A673 (cell line): ENCODE data around the gene TMEM108. TPM values are rescaled to one million over a fixed set of nuclear protein-coding genes. Genes with fewer than 3 reads are reported as not detected.

Experiments
- BruUV-seq: library from RNA; stranded (reverse); fragments of 400-500 nt; replicated peaks from 2 replicates; lab custom pipeline; 2021; lab: Mats Ljungman, UMichigan
- CTCF ChIA-PET: fragments of 300-600 bp; sonication (Branson Sonifier 250); formaldehyde crosslinking; loops from one replicate; lab custom pipeline; 2022; ENCODE audit warnings: antibody characterized with exemption; lab: Charles Lee
- POLR2A ChIA-PET: fragments of 300-600 bp; sonication (Branson Sonifier 250); formaldehyde crosslinking; loops from one replicate; lab custom pipeline; 2022; ENCODE audit warnings: antibody characterized with exemption; ENCODE audit not compliant: low non-redundant PET; lab: Charles Lee
- DNase-seq: peaks from one replicate; pipeline ENCODE4 v3.0.0-alpha.2; 2015; ENCODE audit warnings: low spot score
- H3K27ac ChIP-seq: fragments of 200-600 bp; sonication (generic); 2 replicates; pipeline ENCODE4 v1.5.1; 2016; ENCODE audit warnings: mixed run types, low read depth, mild to moderate bottlenecking, mixed read lengths, antibody characterized with exemption, low read length; ENCODE audit not compliant: poor library complexity, severe bottlenecking
- H3K27me3 ChIP-seq: fragments of 200-600 bp; sonication (generic); replicated peaks from 2 replicates; pipeline ENCODE4 v1.6.1; 2017; ENCODE audit warnings: mixed run types, low read depth, mild to moderate bottlenecking, mixed read lengths, antibody characterized with exemption, low read length; ENCODE audit not compliant: insufficient read depth, poor library complexity
- H3K36me3 ChIP-seq: fragments of 200-600 bp; sonication (generic); 2 replicates; pipeline ENCODE4 v1.6.1; 2016; ENCODE audit warnings: mixed run types, mild to moderate bottlenecking, mixed read lengths, antibody characterized with exemption, low read length; ENCODE audit not compliant: insufficient read depth, poor library complexity, severe bottlenecking
- H3K4me1 ChIP-seq: fragments of 200-600 bp; sonication (generic); 2 replicates; pipeline ENCODE4 v1.6.1; 2017; ENCODE audit warnings: mixed run types, mild to moderate bottlenecking, mixed read lengths, antibody characterized with exemption, low read length; ENCODE audit not compliant: insufficient read depth, poor library complexity, severe bottlenecking
- H3K4me3 ChIP-seq: fragments of 200-600 bp; sonication (generic); 2 replicates; pipeline ENCODE4 v1.5.1; 2016; ENCODE audit warnings: low read depth, mixed run types, mild to moderate bottlenecking, mixed read lengths, low read length; ENCODE audit not compliant: poor library complexity, severe bottlenecking
- H3K9me3 ChIP-seq: fragments of 200-600 bp; sonication (generic); 2 replicates; pipeline ENCODE4 v1.6.1; 2016; ENCODE audit warnings: mixed run types, low read depth, mild to moderate bottlenecking, mixed read lengths, antibody characterized with exemption, low read length; ENCODE audit not compliant: poor library complexity, severe bottlenecking
- EZH2 ChIP-seq: fragments of 200-600 bp; sonication (generic); IDR thresholded peaks from 2 replicates; pipeline ENCODE4 v1.6.1; 2017; ENCODE audit warnings: borderline replicate concordance, low read depth, mild to moderate bottlenecking, mixed read lengths, antibody characterized with exemption, low read length; ENCODE audit not compliant: poor library complexity, severe bottlenecking
- intact Hi-C: fragments of 100-400 bp; cut with micrococcal nuclease; formaldehyde crosslinking; loops from one replicate; pipeline ENCODE4 v1.10.0; 2022; ENCODE audit not compliant: unreplicated experiment
- total RNA-seq: library from RNA; stranded (reverse); gene quantifications from 2 replicates; pipeline ENCODE4 v1.2.3, GENCODE V29; 2021
- TF ChIP-seq, protein P1 (sequence below): fragments of 300-800, 200-600 bp; sonication (generic); conservative IDR thresholded peaks from 2 replicates; pipeline ENCODE4 v1.5.1; 2017; ENCODE audit warnings: low read depth, mild to moderate bottlenecking, antibody characterized with exemption, low read length, moderate library complexity, mixed read lengths

The TMEM108 gene
- total RNA-seq, 1 experiment from 2014 or later = 0.30 TPM

DNA sequence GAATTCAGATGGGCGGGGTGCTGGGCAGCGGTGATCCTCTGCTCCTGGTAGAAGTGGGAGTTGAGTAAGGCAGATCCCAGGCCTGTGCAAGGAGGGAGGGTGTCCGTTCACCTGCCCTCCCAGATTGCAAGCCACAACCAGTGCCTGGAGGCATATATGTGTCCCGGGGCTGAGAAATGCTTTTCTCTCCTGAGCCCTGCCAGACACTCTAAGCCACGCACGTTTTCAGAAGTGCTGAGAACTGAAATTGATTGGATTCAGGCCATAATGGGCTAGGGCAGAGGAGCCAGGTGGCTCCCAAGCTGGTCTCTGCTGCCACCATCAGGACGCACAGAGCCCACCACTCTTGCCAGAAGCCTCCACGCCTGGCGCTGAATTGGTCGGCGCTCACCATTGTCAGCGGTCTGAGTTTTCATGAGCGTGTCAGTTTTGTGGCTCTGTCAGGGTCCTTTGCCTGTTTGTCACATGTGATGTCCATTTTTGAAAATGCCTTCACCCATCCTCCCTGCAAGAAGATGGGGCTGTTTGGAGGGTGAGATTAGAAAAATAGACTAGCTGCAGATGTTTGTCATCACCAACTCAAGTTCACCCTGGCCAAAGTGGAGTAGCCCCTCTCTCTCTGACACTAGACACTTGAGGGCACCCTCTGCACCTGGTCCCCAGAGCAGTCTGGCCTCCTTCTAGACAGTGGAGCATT lies 346.3 kb downstream of the TMEM108 start:
- Histone ChIP-seq H3K27ac (no peak overlapping the region), H3K4me1 (no peaks in the 10 kb centered on the region), H3K9me3 (no peaks in the 10 kb centered on the region), H3K27me3 (no peaks in the 10 kb centered on the region), H3K4me3 (no peak overlapping the region), H3K36me3 (no peaks in the 10 kb centered on the region)
- intact Hi-C loops = loop anchor here (1.0 to 5.0 kb wide), 3 partner anchors 343 to 847 kb away; no protein-coding TSS in a partner anchor
- BruUV-seq = no TSS peak
- DNase-seq = peak; percentile 79
- CTCF ChIA-PET = interaction anchor here (0.5 to 1.0 kb wide), 3 partner anchors 167 to 653 kb away, joined by 3 to 5 read pairs (median 4); no protein-coding TSS in a partner anchor
- POLR2A ChIA-PET = interaction anchor here (0.6 kb wide), 1 partner anchor 45 kb away, joined by 3 read pairs; no protein-coding TSS in a partner anchor
- no peak for TF ChIP-seq EZH2
- TF ChIP-seq, protein P1, sequence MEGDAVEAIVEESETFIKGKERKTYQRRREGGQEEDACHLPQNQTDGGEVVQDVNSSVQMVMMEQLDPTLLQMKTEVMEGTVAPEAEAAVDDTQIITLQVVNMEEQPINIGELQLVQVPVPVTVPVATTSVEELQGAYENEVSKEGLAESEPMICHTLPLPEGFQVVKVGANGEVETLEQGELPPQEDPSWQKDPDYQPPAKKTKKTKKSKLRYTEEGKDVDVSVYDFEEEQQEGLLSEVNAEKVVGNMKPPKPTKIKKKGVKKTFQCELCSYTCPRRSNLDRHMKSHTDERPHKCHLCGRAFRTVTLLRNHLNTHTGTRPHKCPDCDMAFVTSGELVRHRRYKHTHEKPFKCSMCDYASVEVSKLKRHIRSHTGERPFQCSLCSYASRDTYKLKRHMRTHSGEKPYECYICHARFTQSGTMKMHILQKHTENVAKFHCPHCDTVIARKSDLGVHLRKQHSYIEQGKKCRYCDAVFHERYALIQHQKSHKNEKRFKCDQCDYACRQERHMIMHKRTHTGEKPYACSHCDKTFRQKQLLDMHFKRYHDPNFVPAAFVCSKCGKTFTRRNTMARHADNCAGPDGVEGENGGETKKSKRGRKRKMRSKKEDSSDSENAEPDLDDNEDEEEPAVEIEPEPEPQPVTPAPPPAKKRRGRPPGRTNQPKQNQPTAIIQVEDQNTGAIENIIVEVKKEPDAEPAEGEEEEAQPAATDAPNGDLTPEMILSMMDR = peak; percentile 91

DNA sequence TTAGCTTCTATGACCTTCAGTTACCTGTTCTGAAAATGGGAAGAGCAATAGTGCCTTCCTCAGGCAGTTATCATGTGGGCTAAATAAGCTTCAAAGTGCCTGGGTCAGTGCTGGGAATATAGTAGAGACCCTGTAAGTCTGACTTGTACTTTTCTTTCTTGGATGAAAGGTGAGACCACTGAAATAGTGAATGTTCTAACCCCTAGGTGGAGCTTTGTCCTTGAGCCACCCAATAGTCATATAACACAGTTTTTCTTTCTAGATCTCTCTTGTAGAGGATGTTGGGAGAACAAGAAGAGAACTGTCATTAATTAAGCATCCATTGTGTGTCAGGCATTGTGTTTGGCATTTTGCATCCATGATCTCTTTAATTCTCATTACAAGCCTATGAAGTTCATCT lies 348.7 kb downstream of the TMEM108 start:
- CTCF ChIA-PET = interaction anchor here (0.6 to 0.9 kb wide), 2 partner anchors 345 to 656 kb away, joined by 3 read pairs; no protein-coding TSS in a partner anchor
- BruUV-seq = no TSS peak
- Histone ChIP-seq H3K4me3 (no peak overlapping the region), H3K27ac (no peak overlapping the region), H3K9me3 (no peaks in the 10 kb centered on the region), H3K4me1 (no peaks in the 10 kb centered on the region), H3K27me3 (no peaks in the 10 kb centered on the region), H3K36me3 (no peaks in the 10 kb centered on the region)
- intact Hi-C loops = no loop called here
- DNase-seq = no peak
- POLR2A ChIA-PET = no interaction called here
- no peak for TF ChIP-seq EZH2
- TF ChIP-seq, protein P1 = no peak

DNA sequence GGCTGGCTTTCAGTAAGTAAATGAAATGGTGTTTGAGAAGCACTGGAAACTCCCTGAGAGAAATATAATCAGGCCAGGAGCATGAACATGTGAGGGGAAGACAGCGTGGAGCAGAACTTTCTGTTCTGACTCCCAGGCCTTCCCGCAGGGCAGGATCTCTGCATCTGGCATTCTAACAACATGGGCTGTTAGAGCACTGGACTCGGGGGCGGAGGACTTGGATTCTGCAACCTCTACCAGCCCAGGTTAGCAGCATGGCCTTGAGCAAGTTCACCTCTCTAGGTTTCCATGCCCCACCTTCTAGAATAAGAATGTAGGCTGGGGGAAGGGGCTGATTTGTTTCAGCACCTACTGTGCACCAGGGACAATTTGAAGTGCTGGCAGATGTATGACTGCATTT lies 349.1 kb downstream of the TMEM108 start:
- H3K27ac ChIP-seq = no peak overlapping the region
- no peak for DNase-seq
- no TSS peak for BruUV-seq
- no peak for TF ChIP-seq EZH2
- TF ChIP-seq, protein P1 = no peak
- H3K4me3 ChIP-seq = no peak overlapping the region
- no peaks in the 10 kb centered on the region for H3K9me3 ChIP-seq
- H3K4me1 ChIP-seq = no peaks in the 10 kb centered on the region
- no peaks in the 10 kb centered on the region for H3K27me3 ChIP-seq
- ChIA-PET POLR2A (no interaction called here), CTCF (no interaction called here)
- intact Hi-C loops = no loop called here
- H3K36me3 ChIP-seq = no peaks in the 10 kb centered on the region
